DND-41 (cell line): ENCODE data around the gene FBLN7.

Experiments
- ATAC-seq: fragments of 200-7000 bp; cut with Tn5 transposase; 3 replicates; pipeline ENCODE4 v1.9.1; 2021; ENCODE audit warnings: low read depth; ENCODE audit not compliant: insufficient read depth
- DNase-seq: peaks from one replicate; pipeline ENCODE4 v3.0.0-alpha.2; 2020
- H2AFZ ChIP-seq: 2 replicates; pipeline ENCODE4 v1.6.0; 2012; ENCODE audit warnings: low read depth, low read length
- H3K27ac ChIP-seq: 2 replicates; pipeline ENCODE4 v1.5.1; 2012; ENCODE audit warnings: low read length, inconsistent platforms
- H3K27me3 ChIP-seq: fragments of 200-600 bp; sonication (generic); 2 replicates; pipeline ENCODE4 v1.6.0; 2012; ENCODE audit warnings: low read length, mild to moderate bottlenecking, inconsistent platforms; ENCODE audit not compliant: insufficient read depth, poor library complexity
- H3K36me3 ChIP-seq: 2 replicates; pipeline ENCODE4 v1.5.1; 2012; ENCODE audit warnings: low read length, inconsistent platforms; ENCODE audit not compliant: insufficient read depth
- H3K4me1 ChIP-seq: 2 replicates; pipeline ENCODE4 v1.5.1; 2012; ENCODE audit warnings: mild to moderate bottlenecking, low read length; ENCODE audit not compliant: insufficient read depth
- H3K4me2 ChIP-seq: 2 replicates; pipeline ENCODE4 v1.6.0; 2012; ENCODE audit warnings: mild to moderate bottlenecking, moderate library complexity, low read length, inconsistent platforms; ENCODE audit not compliant: insufficient read depth
- H3K4me3 ChIP-seq, 2 experiments: fragments of 200-600 bp in 1 of 2; shearing (Covaris generic) in 1 of 2; 2 replicates each; pipeline ENCODE4 v1.5.1; 2012 to 2016; ENCODE audit warnings: inconsistent platforms in 2 of 2, low read length in 2 of 2, mild to moderate bottlenecking in 2 of 2, low read depth in 1 of 2, moderate library complexity in 1 of 2
- H3K79me2 ChIP-seq: 2 replicates; pipeline ENCODE4 v1.6.0; 2012; ENCODE audit warnings: low read length, inconsistent platforms; ENCODE audit not compliant: insufficient read depth
- H3K9ac ChIP-seq: 2 replicates; pipeline ENCODE4 v1.6.0; 2012; ENCODE audit warnings: low read depth, mild to moderate bottlenecking, inconsistent platforms, low read length, moderate library complexity
- H3K9me3 ChIP-seq: 2 replicates; pipeline ENCODE4 v1.5.1; 2012; ENCODE audit warnings: low read length, moderate library complexity, mild to moderate bottlenecking, inconsistent platforms; ENCODE audit not compliant: insufficient read depth, severe bottlenecking
- H4K20me1 ChIP-seq: 2 replicates; pipeline ENCODE4 v1.6.0; 2012; ENCODE audit warnings: low read length; ENCODE audit not compliant: insufficient read depth
- EZH2 ChIP-seq: IDR thresholded peaks from 3 replicates; pipeline ENCODE4 v1.6.1; 2012; ENCODE audit warnings: borderline replicate concordance, low read depth, mild to moderate bottlenecking, moderate library complexity, low read length, inconsistent platforms; ENCODE audit not compliant: severe bottlenecking
- TF ChIP-seq, protein P1 (sequence below): IDR thresholded peaks from 2 replicates; pipeline ENCODE4 v1.5.1; 2012; ENCODE audit warnings: borderline replicate concordance, low read length, moderate library complexity, mild to moderate bottlenecking; ENCODE audit not compliant: poor library complexity, severe bottlenecking; ENCODE audit errors: extremely low read depth

FBLN7 gene

DNA sequence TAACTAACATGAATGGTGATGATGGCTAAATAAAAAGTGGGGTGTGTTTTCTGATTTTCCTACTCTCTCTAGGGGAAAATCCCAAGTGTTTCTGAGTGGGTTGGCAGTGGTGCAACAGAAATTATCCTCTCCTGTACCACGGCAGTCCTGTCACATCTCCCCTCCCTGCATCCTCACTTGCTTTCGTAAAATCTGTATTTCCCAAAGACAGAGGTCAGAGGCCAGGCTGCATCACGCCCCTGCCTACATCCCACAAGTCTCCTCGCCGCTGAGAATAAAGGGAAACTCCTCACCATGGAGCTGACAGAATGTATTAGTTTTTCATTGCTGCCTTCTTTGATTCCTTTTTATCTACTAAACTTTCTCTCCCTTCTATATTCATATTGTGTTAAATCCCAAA lies 13.1 kb downstream of the FBLN7 start:
- no peak overlapping the region for H3K9ac ChIP-seq
- H4K20me1 ChIP-seq, result no peaks in the 10 kb centered on the region
- DNase-seq, result no peak
- H3K36me3 ChIP-seq, result no peaks in the 10 kb centered on the region
- no peaks in the 10 kb centered on the region for H3K27me3 ChIP-seq
- H3K4me3 ChIP-seq, result no peak overlapping the region
- ATAC-seq, result no peak
- H3K27ac ChIP-seq, result no peak overlapping the region
- no peak overlapping the region for H2AFZ ChIP-seq
- no peak for TF ChIP-seq EZH2
- TF ChIP-seq, protein P1, sequence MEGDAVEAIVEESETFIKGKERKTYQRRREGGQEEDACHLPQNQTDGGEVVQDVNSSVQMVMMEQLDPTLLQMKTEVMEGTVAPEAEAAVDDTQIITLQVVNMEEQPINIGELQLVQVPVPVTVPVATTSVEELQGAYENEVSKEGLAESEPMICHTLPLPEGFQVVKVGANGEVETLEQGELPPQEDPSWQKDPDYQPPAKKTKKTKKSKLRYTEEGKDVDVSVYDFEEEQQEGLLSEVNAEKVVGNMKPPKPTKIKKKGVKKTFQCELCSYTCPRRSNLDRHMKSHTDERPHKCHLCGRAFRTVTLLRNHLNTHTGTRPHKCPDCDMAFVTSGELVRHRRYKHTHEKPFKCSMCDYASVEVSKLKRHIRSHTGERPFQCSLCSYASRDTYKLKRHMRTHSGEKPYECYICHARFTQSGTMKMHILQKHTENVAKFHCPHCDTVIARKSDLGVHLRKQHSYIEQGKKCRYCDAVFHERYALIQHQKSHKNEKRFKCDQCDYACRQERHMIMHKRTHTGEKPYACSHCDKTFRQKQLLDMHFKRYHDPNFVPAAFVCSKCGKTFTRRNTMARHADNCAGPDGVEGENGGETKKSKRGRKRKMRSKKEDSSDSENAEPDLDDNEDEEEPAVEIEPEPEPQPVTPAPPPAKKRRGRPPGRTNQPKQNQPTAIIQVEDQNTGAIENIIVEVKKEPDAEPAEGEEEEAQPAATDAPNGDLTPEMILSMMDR, result no peak
- no peaks in the 10 kb centered on the region for H3K9me3 ChIP-seq
- H3K4me2 ChIP-seq, result no peak overlapping the region
- H3K79me2 ChIP-seq, result no peaks in the 10 kb centered on the region
- no peaks in the 10 kb centered on the region for H3K4me1 ChIP-seq

DNA sequence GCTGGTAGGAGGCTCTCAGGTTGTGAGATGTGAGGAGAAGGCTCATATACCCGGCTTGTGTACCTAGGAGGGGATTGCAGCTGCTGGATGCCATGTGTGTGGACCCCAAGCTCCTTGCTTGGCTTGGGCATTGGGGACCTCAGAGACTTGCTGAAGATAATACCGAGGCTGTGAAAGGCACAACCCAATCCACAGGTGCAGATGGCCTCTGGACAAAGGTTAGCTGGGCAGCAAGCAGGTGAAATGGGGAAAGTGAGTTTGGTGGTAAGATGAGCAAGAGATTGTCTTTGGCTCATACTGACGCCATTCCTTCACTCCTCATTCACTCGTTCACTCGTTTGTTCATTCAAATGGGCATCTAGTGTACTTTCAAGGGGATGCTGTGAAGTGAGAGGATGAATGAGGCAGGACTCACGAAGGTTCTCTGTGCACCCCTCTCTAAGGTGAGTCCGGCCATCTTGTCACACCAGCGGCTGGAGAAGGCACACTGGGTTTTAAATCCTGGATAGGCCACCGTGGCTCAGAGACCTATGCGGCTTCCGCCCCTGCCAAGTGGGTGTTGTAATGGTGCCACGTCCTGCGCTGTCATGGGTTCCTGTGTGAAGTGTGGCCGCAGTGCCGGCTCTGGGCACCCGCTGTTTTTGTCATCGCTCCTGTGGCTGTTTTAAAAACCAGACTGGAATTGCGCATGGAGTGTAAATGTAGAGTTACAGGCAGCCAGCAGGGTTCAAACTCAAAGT lies 13.7 kb downstream of the FBLN7 start:
- Histone ChIP-seq H3K79me2 (no peaks in the 10 kb centered on the region), H3K27me3 (no peaks in the 10 kb centered on the region), H4K20me1 (no peaks in the 10 kb centered on the region), H3K36me3 (no peaks in the 10 kb centered on the region), H3K4me2 (no peak overlapping the region), H3K4me1 (no peaks in the 10 kb centered on the region), H3K9me3 (no peaks in the 10 kb centered on the region), H2AFZ (no peak overlapping the region), H3K27ac (no peak overlapping the region), H3K9ac (no peak overlapping the region), H3K4me3 (no peak overlapping the region)
- DNase-seq (no peak), ATAC-seq (no peak)
- no peak for TF ChIP-seq EZH2
- TF ChIP-seq, protein P1, result no peak

DNA sequence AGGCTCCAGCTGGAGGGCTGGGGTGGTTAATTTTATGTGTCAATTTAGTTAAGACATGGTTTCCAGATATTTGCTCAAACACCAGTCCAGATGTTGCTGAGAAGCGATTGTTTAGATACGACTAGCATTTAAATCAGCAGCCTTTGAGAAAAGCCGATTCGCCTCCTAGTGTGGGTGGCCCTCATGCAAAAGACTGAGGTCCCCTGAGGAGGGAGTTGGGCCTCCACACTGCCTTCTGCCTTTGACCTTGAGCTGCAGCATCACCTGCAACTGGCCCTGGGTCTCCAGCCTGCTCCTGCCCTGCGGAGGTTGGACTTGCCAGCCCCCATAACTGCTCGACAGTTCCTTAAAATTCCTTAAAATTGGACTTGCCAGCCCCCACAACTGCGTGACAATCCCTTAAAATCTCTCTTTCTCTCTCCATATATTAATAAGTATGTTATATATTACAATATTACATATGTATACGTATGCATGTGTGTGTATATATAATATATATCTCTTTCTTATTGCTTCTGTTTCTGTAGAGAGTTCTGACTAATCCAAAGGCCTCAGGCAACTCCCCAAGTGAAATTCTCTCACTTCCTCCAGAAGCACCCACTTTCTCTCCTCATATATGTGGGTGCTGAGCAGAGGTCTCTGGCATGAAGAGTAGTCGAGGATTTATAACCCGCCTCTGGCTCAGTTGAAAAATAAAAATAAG lies 14.4 kb downstream of the FBLN7 start:
- Histone ChIP-seq H3K36me3 (no peaks in the 10 kb centered on the region), H4K20me1 (no peaks in the 10 kb centered on the region), H3K9ac (no peak overlapping the region), H3K4me2 (no peak overlapping the region), H3K4me1 (no peaks in the 10 kb centered on the region), H3K4me3 (no peak overlapping the region), H3K79me2 (no peaks in the 10 kb centered on the region), H3K27ac (no peak overlapping the region), H3K27me3 (no peaks in the 10 kb centered on the region), H3K9me3 (no peaks in the 10 kb centered on the region), H2AFZ (no peak overlapping the region)
- no peak for DNase-seq
- no peak for ATAC-seq
- no peak for TF ChIP-seq EZH2
- TF ChIP-seq, protein P1, result no peak
